ENCODE results near the gene TTC1.
"Not testable (repeated sequence)": the region's sequence is repeated elsewhere in the genome, so short reads cannot be mapped to it uniquely, and the experiment has no call there.

Gene TTC1

DNA sequence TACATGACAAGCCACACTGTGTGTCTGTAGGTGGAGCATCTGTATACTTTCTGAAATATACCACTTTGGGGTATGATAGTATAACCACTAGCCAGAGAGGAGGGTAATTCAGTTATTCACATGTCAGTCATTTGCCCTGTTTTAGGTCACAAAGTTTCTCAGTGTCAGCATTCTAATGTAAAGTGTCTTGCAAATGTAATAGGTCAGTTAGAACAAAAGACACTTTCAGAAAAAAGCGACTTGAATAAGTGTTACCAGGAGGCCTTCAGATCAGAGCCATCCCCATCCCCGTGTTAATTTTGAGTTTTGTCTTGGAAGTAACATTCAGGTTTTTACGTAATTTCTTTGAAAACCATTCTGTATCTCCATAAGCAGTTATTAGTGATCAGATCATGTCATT lies 33.7 kb downstream of the TTC1 start:
- no peak for DNase-seq (ENCODE audit: low spot score)

DNA sequence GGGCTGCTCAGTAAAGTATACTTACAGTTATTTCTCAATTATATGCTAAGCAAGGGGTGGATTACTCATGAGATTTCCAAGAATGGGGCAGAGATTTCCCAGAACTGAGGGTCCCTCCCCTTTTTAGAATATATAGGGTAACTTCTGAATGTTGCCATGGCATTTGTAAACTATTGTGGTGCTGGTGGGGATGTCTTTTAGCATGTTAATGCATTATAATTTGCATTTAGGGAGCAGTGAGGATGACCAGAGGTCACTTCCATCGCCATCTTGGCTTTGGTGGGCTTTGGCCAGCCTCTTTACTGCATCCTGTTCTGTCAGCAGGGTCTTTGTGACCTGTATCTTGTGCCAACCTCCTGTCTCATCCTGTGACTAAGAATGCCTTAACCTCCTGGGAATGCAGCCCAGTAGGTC lies 35.5 kb downstream of the TTC1 start:
- no peak for DNase-seq (ENCODE audit: low spot score)

DNA sequence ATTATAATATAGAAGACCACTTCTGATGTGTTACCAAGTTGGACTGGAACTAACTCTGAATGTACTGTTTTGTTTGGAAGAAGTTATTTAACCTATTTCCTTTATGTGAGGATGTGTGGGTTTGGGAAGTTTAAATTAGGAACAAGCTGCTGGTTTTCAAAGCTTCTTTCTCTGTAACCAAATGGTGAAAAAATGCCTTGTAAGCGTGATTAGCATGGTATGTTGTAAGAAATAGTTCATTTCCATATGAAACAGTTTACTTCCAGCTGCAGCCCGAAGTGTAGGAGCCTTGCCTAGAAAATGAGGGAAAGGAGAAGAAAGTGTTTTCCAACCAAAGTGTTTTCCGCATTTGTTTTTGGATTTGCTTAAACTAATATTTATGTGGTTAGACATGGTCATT lies 36.0 kb downstream of the TTC1 start:
- DNase-seq (ENCODE audit: low spot score), result no peak

DNA sequence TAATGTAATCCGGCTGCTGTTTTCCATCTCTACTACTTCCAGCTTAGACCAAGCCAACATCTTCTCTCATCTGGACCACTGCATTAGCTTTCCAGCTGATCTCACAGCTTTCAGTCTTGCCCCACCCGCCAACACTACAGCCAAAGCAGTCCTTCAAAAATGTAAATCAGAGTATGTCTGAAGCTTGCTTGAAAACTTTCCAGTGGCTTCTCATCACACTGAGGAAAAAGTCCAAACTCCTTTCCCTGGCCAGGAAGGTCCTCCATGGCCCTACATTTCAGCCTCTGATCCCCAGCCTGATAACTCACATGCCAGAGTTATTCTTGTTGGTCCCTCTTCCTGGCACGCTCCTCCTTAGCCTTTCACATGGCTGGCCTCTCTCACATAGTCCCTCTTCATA lies 38.5 kb downstream of the TTC1 start:
- DNase-seq (ENCODE audit: low spot score), result no peak

DNA sequence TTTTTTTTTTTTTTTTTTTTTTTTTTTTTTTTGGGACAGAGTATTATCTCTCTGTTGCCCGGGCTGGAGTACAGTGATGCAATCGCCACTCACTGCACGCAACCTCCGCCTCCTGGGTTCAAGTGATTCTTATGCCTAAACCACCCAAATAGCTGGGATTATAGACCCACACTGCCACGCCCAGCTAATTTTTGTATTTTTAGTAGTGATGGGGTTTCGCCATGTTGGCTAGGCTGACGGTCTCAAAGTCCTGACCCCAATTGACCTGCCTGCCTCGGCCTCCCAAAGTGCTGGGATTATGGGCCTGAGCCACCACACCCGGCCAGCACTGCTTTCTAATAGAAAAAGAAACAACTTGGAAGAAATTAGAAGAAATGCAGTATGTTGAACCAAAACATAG lies 39.2 kb downstream of the TTC1 start:
- DNase-seq (ENCODE audit: low spot score), result no peak

DNA sequence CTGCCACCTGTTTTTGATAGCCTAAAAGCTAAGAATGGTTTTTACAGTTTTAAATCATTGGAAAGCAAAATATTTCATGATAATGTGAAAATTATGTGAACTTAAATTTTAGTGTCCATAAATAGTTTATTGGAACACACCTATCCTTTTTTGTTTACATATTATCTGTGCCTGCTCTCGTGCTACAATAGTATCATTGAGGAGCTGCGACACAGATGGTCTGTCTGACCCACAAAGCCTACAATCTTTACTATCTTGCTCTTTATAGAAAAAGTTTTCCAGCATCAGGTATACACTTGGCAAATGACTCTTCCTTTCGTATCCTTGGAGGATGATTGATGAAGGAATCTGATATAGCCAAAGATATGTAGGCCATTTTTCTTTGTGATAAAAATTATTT lies 40.2 kb downstream of the TTC1 start:
- no peak for DNase-seq (ENCODE audit: low spot score)

DNA sequence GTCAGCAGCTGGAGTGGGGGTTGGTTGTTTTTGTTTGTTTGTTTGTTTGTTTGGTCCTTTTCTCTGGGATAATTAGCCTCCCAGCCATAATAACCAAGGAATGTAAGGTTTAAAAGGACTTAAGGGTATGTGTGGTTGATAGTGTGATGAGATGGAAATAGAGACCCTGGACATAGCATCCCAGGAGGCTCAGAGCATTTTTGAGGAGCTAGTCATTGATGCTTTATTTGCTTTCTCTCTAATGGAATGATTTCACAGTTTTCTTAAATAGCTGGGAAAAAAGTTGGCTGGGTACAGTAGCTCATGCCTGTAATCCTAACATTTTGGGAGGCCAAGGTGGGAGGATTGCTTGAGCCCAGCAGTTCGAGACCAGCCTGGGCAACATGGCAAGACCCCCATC lies 45.1 kb downstream of the TTC1 start:
- DNase-seq (ENCODE audit: low spot score), result no peak

DNA sequence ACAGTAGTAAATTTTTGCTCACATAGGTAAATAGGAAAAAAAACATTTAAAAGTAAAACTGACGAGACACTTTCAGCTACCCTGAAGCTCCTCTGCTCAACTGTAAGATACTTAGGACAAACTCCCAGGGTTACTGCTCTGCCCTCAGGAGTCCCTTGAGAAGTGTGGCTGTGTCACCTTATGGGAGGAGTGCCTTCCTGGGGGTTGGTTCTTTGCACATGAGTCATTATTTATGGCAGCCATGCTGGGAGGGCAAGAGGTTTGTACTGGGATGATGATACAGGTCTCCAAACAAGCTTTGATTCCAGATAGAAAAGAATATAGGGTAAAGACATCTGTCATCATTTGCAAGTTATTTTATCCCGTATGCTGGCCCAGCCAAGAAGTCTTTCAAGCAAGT lies 45.9 kb downstream of the TTC1 start:
- peak; percentile 44 for DNase-seq (ENCODE audit: low spot score)

DNA sequence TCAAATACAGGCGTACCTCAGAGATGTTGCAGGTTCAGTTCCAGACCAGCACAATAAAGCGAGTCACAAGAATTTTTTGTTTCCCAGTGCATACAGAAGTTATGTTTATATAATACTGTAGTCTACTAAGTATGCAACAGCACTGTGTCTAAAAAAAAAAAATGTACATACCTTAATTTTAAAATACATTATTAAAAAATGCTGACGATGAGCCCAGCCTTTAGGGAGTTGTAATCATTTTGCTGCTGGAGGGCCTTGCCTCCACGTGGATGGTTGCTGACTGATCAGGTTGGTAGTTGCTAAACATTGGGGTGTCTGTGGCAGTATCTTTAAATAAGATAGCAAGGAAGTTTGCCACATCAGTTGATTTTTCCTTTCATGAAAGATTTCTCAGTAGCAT lies 48.3 kb downstream of the TTC1 start:
- no peak for DNase-seq (ENCODE audit: low spot score)

DNA sequence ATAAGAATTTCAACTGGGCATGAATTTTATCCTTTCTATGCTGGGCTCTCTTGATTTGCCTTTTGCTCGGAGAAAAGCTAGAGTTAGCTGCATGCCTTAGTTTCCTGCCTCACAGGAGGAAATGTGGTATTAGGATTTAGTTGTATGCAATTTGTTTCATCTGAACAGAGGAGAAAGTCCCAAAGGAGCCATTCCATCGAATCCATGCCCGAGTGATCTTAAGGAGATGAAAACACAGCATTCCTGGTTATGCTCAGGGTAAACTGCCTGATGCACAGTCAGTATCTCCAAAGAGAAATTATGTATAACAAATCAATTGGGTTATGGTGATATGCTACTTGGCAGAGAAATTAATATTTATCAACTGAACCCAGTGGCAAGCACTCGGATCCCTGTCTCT lies 51.1 kb downstream of the TTC1 start:
- no peak for DNase-seq (ENCODE audit: low spot score)

DNA sequence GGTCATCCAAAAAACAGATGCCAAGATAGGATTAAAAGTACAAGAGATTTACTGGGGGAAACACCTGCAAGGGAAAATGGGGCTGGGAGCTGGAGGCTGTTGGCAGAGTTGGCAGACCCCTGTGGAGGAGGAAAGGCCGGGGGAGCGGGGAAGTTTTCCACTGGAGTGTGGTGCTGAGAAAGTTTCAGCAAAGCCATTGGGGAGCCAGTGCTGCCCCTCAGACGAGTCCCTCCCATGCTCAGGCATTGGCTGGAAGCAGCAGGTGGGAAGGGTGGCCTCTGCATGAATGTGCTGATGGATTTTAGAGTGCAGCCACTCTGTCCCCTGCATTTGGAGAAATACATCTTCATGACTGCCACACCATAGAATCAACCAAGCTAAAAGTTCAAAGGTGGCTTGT lies 52.8 kb downstream of the TTC1 start:
- no peak for DNase-seq (ENCODE audit: low spot score)

DNA sequence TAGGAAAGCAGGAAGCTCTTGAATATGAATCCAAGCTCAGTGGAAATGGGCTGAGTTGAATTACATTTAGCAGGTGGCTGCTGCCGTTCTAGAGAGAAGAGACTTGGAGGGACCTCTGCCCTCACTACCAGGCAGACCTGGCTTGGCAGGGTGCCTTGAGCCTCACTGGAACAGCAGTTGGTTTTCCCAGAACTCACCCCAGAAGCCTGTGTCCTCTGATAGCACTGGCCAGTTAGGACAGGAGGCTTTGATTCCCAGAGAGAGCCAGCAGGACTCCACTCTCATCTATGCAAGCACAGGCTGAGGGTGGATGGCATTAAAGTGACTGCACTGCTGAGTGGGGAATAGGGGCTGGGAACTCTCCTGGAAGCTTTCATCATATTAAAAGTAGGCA lies 55.5 kb downstream of the TTC1 start:
- peak; percentile 20 for DNase-seq (ENCODE audit: low spot score)

DNA sequence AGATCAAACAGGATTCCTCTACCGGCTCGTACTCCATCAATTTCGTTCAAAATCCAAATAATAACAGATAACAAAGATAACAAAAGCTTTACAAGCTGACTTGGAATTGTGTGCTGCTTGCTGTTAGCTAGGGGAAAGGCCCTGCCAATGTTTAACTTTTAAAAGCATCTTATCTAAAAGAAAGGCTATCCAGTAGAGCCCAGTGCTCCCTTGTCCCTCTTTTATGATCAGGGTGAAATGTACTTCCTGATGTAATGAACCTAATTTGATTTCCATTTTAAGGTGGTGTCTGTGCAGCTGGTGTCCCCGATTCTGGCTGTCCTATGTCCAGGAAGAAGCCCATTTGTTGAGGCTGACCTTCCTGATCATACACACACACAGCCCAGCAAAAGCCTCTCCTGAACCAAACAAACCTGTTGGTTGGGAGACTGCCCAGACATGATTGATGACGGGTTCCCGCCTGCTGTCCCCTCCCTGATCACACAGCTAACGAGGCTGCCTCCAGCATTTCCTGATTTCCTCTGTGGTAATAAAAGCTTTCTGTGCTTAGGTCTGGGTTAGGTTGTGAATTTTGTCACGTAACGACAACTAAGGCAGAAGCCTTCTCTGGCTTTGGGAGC lies 56.2 kb downstream of the TTC1 start:
- peak; percentile 77 for DNase-seq (ENCODE audit: low spot score)

DNA sequence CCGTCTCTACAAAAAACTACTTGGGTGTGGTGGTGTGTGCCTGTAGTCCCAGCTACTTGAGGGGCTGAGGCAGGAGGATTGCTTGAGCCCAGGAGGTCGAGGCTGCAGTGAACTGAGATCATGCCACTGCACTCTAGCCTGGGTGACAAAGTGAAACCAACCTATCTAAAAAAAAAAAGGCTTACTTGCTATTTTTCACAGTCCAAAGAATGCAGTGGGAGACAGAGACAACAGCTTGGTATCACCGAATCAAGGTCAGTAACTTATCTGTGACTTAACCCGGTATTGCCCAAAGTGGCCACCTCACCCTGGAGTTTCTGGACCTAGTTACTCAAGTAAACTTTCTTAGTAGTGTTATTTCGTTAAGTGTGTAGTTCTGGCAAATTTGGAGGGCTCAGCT lies 60.2 kb downstream of the TTC1 start:
- not testable (repeated sequence) for DNase-seq (ENCODE audit: low spot score)

DNA sequence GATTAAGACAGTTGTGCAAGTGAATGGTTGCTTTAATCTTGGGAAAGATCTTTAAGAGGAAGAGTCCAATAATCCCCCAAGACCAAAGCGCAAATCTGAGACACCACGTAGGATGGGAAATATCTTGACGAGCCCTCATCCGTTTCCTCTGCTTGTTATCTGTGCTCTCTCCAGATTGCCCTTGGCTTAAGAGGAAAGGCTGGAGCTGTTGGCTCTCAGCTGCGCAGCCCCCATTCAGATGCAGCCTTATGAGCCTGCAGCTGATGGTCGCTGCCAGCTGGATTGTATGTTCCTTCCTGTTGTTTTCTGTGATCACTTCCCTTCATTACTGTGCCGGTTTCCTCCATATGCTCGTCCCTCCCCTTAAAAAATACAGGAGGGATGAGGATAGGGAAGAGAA lies 62.6 kb downstream of the TTC1 start:
- no peak for DNase-seq (ENCODE audit: low spot score)

DNA sequence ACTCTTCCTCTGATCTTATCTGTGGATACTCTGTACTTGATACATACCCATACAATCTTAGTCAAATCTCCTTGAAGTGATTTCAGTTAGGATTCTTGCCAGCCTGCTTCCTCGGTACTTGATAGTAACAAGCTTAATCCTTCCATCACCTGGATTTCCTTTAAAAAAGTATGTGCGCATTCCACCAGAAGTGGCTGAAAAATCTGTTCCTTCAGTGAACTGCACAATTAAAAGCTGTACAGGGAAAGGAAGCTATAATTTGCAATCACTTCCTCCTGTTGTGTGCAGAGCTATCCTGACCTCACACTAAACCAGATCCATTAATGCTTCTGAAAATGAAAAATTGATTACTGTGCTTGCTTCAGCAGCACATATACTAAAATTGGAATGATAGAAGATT lies 63.0 kb downstream of the TTC1 start:
- DNase-seq (ENCODE audit: low spot score), result no peak

DNA sequence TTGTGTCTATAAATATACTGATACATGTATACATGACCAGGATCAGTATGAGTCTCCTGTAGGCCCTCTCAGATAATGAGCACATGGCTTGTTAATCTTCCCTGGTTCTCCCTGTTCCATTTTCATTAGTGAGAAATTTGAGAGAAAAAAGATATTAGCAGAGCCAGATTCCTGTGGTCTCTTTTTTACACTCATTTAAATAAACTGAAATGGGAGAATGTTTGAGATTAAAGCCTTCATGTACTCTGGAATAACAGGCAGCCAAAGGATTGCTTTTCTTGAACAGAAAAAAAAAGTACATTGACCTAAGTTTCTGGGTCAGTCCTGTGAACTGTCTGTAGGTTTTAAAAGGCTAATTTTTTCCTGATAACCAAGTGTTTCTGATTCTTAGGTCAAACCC lies 66.1 kb downstream of the TTC1 start:
- no peak for DNase-seq (ENCODE audit: low spot score)

DNA sequence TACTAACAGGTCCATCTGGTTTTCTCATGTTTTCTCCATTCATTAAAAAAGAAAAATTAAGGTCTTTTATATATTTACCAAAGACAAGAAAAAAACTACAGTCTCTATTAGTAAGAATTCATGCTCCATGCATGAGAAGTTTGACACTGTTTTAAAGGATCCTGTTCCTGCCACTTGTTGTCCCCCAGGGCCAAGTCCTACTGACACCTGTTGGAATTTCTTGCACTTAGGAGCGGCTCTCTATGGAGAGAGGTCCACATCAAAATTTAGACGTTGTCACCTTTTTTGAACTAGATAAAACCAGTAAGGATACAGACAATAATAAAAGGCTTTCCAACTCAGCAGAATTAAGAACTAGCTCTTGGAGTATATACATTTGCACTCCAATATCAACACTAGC lies 68.1 kb downstream of the TTC1 start:
- no peak for DNase-seq (ENCODE audit: low spot score)

DNA sequence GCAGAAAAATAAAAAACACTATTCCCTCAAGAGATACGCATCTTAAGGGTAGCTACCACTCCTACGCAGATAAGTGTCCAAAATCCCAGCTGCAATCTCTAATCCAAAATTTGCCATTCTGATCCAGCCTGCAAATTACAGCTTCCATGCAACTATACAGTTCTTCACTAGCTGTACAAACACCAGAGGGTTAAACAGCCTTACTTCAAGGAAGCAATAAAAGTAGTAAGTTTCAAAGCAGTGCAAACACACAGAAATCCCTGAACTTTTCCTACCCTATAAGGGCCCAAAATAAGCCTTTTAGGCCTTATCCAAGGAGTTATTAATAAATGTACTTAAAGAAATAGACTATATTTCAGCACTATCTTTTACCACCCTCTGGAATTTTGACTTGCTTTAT lies 70.8 kb downstream of the TTC1 start:
- no peak for DNase-seq (ENCODE audit: low spot score)

DNA sequence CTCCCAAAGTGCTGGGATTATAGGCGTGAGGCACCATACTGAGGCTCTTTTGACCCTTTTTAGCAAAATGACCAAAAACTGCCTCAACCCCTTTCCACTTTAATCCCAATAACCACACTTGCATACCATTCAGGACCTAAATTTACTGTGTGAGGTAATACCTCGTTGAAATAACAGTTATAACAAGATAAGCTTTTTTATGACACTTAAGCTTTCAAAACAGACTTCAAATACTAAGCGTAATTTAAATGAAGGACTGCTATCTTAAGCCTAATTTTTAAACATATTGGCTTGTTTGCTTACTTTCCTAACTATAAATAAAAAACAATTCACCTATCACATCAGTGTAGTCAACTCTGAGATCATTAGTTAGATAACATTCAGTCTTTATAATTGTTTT lies 72.6 kb downstream of the TTC1 start:
- no peak for DNase-seq (ENCODE audit: low spot score)

DNA sequence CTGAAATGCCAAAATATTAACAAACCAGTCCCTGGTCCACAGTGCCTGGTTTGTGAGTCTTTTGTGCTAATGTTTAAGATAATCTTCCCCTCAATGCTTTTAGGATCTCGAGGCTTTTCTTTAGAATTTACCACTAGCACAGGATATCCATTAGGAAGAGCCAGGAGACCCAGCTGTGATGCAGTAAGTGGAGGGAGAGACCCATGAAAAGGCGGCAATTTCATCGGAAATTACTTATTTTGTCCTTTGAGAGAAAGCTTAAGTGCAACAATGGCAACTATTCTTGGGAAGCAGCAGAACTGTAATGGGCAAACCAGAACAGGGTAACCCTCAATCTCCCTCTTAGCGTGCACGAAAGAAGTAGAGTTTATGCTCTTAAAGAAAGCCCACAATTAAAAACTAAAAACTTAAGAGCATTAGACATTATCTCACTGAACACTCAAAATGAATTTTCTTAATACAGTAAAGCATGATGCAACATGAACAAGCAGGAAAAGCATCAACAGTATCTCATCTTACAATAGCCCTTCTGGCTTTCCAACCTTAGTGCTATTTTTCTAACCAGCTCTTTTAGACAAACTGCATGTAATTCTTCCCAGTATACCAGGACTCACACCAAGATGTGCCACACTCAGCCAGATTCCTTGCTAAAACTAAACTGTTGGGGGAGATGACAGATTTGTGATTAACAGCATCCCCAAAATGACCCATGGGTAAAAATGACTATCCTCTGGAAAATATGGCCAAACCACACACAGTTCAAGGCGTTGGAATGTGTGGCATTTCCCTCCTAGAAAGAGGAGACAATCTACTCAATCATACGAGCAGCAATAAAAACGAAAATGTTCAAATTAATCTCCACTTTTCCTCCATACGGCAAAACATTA lies 73.9 kb downstream of the TTC1 start:
- no peak for DNase-seq (ENCODE audit: low spot score)

DNA sequence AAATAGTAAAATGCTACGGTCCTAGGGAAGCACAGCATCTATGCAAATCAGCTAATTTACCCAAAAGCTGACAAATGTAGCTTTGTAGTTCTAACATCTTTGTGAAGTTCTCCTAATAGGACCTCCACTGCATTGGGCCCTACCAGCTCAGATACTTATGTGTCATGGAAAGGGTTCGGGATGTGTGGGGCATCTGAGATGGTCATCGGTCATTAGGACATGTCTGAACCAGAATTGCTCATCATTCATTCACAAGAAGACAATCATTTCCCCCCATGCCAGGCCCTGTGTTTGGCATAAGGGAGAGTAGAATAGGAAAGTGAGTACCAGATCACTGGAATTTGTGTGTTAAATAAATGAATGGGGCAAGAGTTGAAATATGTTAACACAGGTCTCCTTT lies 74.6 kb downstream of the TTC1 start:
- no peak for DNase-seq (ENCODE audit: low spot score)

DNA sequence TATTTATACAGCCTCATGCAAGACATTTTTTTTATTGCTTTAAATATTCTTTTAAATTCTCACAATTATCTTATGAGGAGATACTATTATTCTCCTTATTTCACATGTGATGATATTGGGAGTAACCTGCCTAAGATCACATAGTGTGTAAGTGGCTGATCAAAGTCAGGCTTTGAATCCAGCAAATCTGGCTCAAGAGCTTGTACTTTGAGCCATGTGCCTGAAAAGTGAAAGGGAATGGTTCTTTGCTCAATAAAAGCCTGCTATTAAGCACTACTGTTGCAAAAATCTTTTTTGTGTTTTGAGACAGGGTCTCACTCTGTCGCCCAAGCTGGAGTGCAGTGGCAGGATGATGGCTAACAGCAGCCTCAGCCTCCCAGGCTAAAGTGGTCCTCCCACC lies 75.2 kb downstream of the TTC1 start:
- no peak for DNase-seq (ENCODE audit: low spot score)

DNA sequence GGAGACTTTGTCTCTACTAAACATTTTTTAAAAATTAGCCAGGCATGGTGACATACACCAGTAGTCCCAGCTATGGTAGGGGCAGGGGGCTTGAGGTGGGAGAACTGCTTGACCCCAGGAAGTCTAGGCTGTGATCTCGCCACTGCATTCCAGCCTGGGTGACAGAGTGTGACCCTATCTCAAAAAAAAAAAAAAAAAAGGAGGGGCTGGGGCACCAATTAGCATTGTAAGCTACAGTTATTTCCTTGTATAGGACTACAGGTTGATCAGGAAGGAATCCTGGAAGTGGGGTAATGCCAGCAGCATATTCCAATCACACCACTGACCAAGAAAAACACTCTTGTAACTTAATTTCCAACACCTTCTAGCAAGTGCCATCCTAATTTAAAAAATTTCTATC lies 78.3 kb downstream of the TTC1 start:
- no peak for DNase-seq (ENCODE audit: low spot score)

Data from LoVo (cell line).